HG02943 (cell line): ENCODE measurements around the gene P4HB.

ENCODE experiments used
- ATAC-seq: cut with Tn5 transposase; IDR thresholded peaks from one replicate; pipeline ENCODE4 v1.9.1; 2021; ENCODE audit warnings: mild to moderate bottlenecking, low read depth, moderate library complexity; ENCODE audit not compliant: unreplicated experiment

P4HB gene

DNA sequence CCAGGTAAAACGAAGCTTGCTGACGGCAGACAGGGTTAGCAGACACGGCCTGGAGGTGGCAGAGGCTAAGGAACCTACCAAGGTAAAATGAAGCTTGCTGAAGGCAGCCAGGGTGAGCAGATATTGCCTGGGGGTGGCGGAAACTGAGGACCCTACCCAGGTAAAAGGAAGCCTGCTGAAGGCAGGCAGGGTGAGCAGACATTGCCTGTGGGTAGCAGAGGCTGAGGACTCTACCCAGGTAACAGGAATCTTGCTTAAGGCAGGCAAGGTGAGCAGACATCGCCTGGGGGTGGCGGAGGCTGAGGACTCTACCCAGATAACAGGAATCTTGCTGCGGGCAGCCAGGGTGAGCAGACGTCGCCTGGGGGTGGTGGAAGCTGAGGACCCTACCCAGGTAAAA lies 59.0 kb downstream of the P4HB start:
- ATAC-seq, result no peak

GRCh38 chr17:81794509-81794908 lies 65.8 kb downstream of the P4HB start:
- ATAC-seq, result no peak

GRCh38 chr17:81794074-81794476 lies 66.3 kb downstream of the P4HB start:
- no peak for ATAC-seq
